NB4 (cell line): ENCODE results near the gene C11orf98.

Experiments used
- MAX ChIP-seq: IDR thresholded peaks from 2 replicates; pipeline ENCODE4 v1.6.1; 2011; ENCODE audit warnings: low read depth, low read length
- TF ChIP-seq, protein P1 (sequence below): IDR thresholded peaks from one replicate; pipeline ENCODE4 v1.5.1; 2012; ENCODE audit warnings: low read depth, low read length

- TF ChIP-seq, protein P1, sequence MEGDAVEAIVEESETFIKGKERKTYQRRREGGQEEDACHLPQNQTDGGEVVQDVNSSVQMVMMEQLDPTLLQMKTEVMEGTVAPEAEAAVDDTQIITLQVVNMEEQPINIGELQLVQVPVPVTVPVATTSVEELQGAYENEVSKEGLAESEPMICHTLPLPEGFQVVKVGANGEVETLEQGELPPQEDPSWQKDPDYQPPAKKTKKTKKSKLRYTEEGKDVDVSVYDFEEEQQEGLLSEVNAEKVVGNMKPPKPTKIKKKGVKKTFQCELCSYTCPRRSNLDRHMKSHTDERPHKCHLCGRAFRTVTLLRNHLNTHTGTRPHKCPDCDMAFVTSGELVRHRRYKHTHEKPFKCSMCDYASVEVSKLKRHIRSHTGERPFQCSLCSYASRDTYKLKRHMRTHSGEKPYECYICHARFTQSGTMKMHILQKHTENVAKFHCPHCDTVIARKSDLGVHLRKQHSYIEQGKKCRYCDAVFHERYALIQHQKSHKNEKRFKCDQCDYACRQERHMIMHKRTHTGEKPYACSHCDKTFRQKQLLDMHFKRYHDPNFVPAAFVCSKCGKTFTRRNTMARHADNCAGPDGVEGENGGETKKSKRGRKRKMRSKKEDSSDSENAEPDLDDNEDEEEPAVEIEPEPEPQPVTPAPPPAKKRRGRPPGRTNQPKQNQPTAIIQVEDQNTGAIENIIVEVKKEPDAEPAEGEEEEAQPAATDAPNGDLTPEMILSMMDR = no peak
- TF ChIP-seq MAX = no peak
Observed at GRCh38 chr11:62632492-62632891, 32.5 kb downstream of the C11orf98 start.
